AG04450 (cell line): ENCODE results near the gene SH3PXD2A. TPM values are rescaled to one million over a fixed set of nuclear protein-coding genes. Genes with fewer than 3 reads are reported as not detected.

Experiments used
- CTCF ChIA-PET: fragments of 300-600, 350-600 bp; formaldehyde crosslinking; extraction: SDS; loops from one replicate; lab custom pipeline; 2022; ENCODE audit warnings: antibody characterized with exemption, inconsistent platforms; lab: Charles Lee
- POLR2A ChIA-PET: fragments of 350-600 bp; formaldehyde crosslinking; extraction: SDS; loops from one replicate; lab custom pipeline; 2021; ENCODE audit warnings: antibody characterized with exemption, inconsistent platforms; lab: Yijun Ruan, JAX
- DNase-seq: peaks from one replicate; pipeline ENCODE4 v3.0.0-alpha.2; 2011; ENCODE audit warnings: low read depth, low spot score
- H3K27ac ChIP-seq: one replicate; pipeline ENCODE4 v1.5.1; 2012; ENCODE audit warnings: low read depth, low read length, control low read depth
- H3K27me3 ChIP-seq: one replicate; pipeline ENCODE4 v1.6.0; 2012; ENCODE audit warnings: low read length; ENCODE audit not compliant: control insufficient read depth, insufficient read depth
- H3K4me3 ChIP-seq: 2 replicates; pipeline ENCODE4 v1.5.1; 2011; ENCODE audit warnings: mild to moderate bottlenecking, low read depth, low read length, control low read depth
- H3K9me3 ChIP-seq: 2 replicates; pipeline ENCODE4 v1.5.1; 2012; ENCODE audit warnings: low read length; ENCODE audit not compliant: control insufficient read depth, insufficient read depth
- polyA plus RNA-seq: library from polyadenylated mRNA; depleted of rRNA; stranded (reverse); fragments of >200 nt; gene quantifications from 2 replicates; pipeline ENCODE4 v1.2.3, GENCODE V29; 2011; rRNA removed
- small RNA-seq: library from RNA; depleted of rRNA; stranded (forward); fragments of <200 nt; gene quantifications from one replicate; pipeline ENCODE3, GENCODE V24; 2012; ENCODE audit warnings: low read depth; ENCODE audit not compliant: insufficient read length
- TF ChIP-seq, protein P1 (sequence below): IDR thresholded peaks from 2 replicates; pipeline ENCODE4 v1.5.1; 2011; ENCODE audit warnings: low read depth, low read length, control low read depth, inconsistent platforms

Gene SH3PXD2A
- polyA plus RNA-seq, 1 experiment = 22.9 TPM

DNA sequence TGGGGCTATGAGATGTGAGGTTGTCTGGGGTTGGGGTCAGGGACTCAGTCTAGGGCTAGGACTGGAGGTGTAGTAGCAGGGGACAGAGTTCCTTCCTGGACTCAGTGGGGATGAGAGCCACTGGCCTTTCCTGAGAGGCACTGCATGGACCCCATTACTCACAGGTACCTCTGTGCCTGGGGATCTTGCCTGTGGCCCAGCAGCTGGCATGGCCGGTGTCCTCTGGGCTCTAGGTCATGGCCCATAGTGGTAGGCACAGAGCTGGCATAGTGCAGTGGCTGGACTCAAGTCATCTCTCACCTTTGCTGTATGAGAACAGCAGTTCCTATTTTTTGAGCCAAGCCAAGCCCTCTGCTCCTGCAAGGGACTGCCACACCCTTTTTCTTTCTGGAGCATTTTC, 310.0 kb downstream of the SH3PXD2A start:
- Histone ChIP-seq H3K4me3 (no peak overlapping the region), H3K9me3 (no peaks in the 10 kb centered on the region), H3K27me3 (peaks cover 70% of the 10 kb centered on the region), H3K27ac (no peak overlapping the region)
- no peak for DNase-seq
- TF ChIP-seq, protein P1, sequence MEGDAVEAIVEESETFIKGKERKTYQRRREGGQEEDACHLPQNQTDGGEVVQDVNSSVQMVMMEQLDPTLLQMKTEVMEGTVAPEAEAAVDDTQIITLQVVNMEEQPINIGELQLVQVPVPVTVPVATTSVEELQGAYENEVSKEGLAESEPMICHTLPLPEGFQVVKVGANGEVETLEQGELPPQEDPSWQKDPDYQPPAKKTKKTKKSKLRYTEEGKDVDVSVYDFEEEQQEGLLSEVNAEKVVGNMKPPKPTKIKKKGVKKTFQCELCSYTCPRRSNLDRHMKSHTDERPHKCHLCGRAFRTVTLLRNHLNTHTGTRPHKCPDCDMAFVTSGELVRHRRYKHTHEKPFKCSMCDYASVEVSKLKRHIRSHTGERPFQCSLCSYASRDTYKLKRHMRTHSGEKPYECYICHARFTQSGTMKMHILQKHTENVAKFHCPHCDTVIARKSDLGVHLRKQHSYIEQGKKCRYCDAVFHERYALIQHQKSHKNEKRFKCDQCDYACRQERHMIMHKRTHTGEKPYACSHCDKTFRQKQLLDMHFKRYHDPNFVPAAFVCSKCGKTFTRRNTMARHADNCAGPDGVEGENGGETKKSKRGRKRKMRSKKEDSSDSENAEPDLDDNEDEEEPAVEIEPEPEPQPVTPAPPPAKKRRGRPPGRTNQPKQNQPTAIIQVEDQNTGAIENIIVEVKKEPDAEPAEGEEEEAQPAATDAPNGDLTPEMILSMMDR = no peak
- POLR2A ChIA-PET = no interaction called here
- CTCF ChIA-PET = no interaction called here

DNA sequence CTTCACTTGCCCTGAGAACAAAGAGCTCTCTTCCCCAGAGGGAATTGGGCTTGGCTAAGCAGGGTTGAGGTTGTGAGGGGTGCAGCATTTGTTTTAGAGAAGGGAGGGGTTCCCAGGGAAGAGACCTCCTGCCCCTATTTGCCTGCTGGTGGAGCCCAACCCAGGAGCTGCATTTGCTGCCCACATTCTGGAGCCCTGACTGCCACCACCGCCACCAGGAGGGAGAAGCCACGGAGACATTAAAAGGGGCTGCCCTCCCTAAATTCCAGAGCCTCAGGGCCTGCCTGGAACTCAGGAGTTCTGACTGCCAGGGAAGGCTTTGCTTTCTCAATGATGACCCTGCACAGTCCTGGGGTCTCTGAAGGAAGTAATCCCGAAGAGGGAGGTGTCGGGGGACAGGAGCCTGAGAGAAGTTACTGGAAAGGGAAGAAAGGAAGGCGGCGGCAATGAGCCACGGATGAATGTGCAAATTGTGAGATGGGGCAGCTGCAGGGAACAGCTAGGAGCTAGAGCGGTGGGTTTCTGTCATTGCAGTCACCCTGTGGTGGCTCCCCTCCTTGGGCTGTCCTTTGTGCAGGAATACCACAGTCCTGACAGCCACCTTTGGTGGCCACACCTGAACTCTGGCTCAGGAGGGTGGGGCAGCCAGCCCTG, 310.6 kb downstream of the SH3PXD2A start:
- Histone ChIP-seq H3K4me3 (no peak overlapping the region), H3K27ac (no peak overlapping the region), H3K9me3 (no peaks in the 10 kb centered on the region), H3K27me3 (peaks cover 65% of the 10 kb centered on the region)
- ChIA-PET POLR2A (no interaction called here), CTCF (no interaction called here)
- no peak for DNase-seq
- TF ChIP-seq, protein P1 = no peak

Small RNA genes lying within 50 kb of the gene (small RNA-seq; reads per million reads assigned to genes)
- gene RF00019 = not detected

Other genes starting within 250 kb of the SH3PXD2A start
- gene STN1, start 62.6 kb upstream of the SH3PXD2A start, polyA plus RNA-seq = 17.1 and 19.0 TPM in 2 replicates
- 12.3 and 16.5 TPM in 2 replicates for gene SLK, start 111.6 kb upstream of the SH3PXD2A start, polyA plus RNA-seq
- gene COL17A1, start 230.3 kb upstream of the SH3PXD2A start, polyA plus RNA-seq = not detected in 2 replicates